B cell (primary cell): ENCODE measurements around the gene LRRC47.

ENCODE experiments used
- EZH2 ChIP-seq: IDR thresholded peaks from 2 replicates; pipeline ENCODE4 v1.6.1; 2012; ENCODE audit warnings: borderline replicate concordance, low read depth, mild to moderate bottlenecking, moderate library complexity, low read length; ENCODE audit not compliant: insufficient read depth, poor library complexity, severe bottlenecking
- TF ChIP-seq, protein P1 (sequence below): fragments of 200-600 bp; IDR thresholded peaks from one replicate; pipeline ENCODE4 v1.8.0; 2022; ENCODE audit warnings: antibody characterized with exemption, mild to moderate bottlenecking

GRCh38 chr1:3762151-3762872 is 34.0 kb downstream of the LRRC47 start:
- TF ChIP-seq, protein P1, sequence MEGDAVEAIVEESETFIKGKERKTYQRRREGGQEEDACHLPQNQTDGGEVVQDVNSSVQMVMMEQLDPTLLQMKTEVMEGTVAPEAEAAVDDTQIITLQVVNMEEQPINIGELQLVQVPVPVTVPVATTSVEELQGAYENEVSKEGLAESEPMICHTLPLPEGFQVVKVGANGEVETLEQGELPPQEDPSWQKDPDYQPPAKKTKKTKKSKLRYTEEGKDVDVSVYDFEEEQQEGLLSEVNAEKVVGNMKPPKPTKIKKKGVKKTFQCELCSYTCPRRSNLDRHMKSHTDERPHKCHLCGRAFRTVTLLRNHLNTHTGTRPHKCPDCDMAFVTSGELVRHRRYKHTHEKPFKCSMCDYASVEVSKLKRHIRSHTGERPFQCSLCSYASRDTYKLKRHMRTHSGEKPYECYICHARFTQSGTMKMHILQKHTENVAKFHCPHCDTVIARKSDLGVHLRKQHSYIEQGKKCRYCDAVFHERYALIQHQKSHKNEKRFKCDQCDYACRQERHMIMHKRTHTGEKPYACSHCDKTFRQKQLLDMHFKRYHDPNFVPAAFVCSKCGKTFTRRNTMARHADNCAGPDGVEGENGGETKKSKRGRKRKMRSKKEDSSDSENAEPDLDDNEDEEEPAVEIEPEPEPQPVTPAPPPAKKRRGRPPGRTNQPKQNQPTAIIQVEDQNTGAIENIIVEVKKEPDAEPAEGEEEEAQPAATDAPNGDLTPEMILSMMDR = no peak
- TF ChIP-seq EZH2 = no peak
